K562 (cell line): ENCODE results near the gene TRIM10. TPM values are rescaled to one million over a fixed set of nuclear protein-coding genes. Genes with fewer than 3 reads are reported as not detected.

Experiments
- DEAF1 ChIP-seq: fragments of 450-650 bp; formaldehyde crosslinking; IDR thresholded peaks from 2 replicates; pipeline ENCODE4 v1.4.0; 2020; ENCODE audit warnings: mild to moderate bottlenecking, moderate library complexity
- MAZ ChIP-seq, 2 experiments: fragments of 450-650 bp in 1 of 2; sonication (generic) in 1 of 2; formaldehyde crosslinking; IDR thresholded peaks in 1 of 2; conservative IDR thresholded peaks in 1 of 2; 2 replicates each; pipeline versions ENCODE4 v1.4.0 to v1.5.0; 2020; ENCODE audit warnings: mild to moderate bottlenecking in 1 of 2, missing genetic modification reagents in 1 of 2
- NEUROD1 ChIP-seq: fragments of 150-350 bp; IDR thresholded peaks from 2 replicates; pipeline ENCODE4 v1.6.1; 2014; ENCODE audit warnings: borderline replicate concordance, low read length, low read depth; ENCODE audit not compliant: partially characterized antibody
- PRDM10 ChIP-seq: fragments of 450-650 bp; IDR thresholded peaks from 2 replicates; pipeline ENCODE4 v1.6.1; 2018; ENCODE audit not compliant: partially characterized antibody
- RAD21 ChIP-seq, 2 experiments: fragments of 250-450 bp in 1 of 2; fragments of 450-650 bp in 1 of 2; sonication (Bioruptor Pico) in 1 of 2; formaldehyde crosslinking in 1 of 2; IDR thresholded peaks in 1 of 2; conservative IDR thresholded peaks in 1 of 2; 2 replicates each; pipeline versions ENCODE4 v1.4.0 to v1.8.0; 2020 to 2022; ENCODE audit warnings: mild to moderate bottlenecking in 2 of 2, moderate library complexity in 1 of 2
- RB1 ChIP-seq: fragments of 450-650 bp; IDR thresholded peaks from 2 replicates; pipeline ENCODE4 v1.6.1; 2017; ENCODE audit warnings: low read depth, mild to moderate bottlenecking
- TSC22D4 ChIP-seq: fragments of 450-650 bp; IDR thresholded peaks from 2 replicates; pipeline ENCODE4 v1.6.1; 2016; ENCODE audit warnings: missing genetic modification characterization, missing biosample characterization, control low read depth
- polyA plus RNA-seq, 8 experiments: library from polyadenylated mRNA; depleted of rRNA in 4 of 8; stranded (reverse) in 5 of 8; unstranded in 3 of 8; fragments of >200 nt; fragmentation: Nextera tagmentation in 2 of 8; fragmentation: Illumina TruSeq in 1 of 8; extraction: Ambion mirVana in 2 of 8; extraction: Trizol in 1 of 8; gene quantifications; 2 replicates each; pipeline versions ENCODE4 v1.2.1 to v1.2.3, GENCODE V29; 2011 to 2014; ENCODE audit warnings: inconsistent platforms in 1 of 8, missing spikeins in 1 of 8
- total RNA-seq, 7 experiments: library from RNA; depleted of rRNA in 6 of 7; stranded (reverse); fragments of >200 nt in 6 of 7; fragmentation: Illumina TruSeq in 2 of 7; extraction: Trizol in 2 of 7; gene quantifications; 2 replicates each; pipeline versions ENCODE4 v1.2.1 to v1.2.3, GENCODE V29; 2011 to 2021; ENCODE audit warnings: low replicate concordance in 1 of 7
- TF ChIP-seq, protein P1 (sequence below), 2 experiments: fragments of 450-650 bp; formaldehyde crosslinking in 1 of 2; IDR thresholded peaks; 2 replicates each; pipeline versions ENCODE4 v1.4.0 to v1.6.1; 2014 to 2020; ENCODE audit warnings: mild to moderate bottlenecking in 2 of 2, borderline replicate concordance in 1 of 2, low read depth in 1 of 2
- TF ChIP-seq, protein P2 (sequence below): fragments of 450-650 bp; IDR thresholded peaks from 2 replicates; pipeline ENCODE4 v1.6.1; 2016; ENCODE audit warnings: low read depth, mild to moderate bottlenecking, moderate library complexity

Gene TRIM10
- total and polyA plus RNA-seq, 9 of the 15 experiments (the other 6 are each of a cell fraction or from before 2014, with no cell fraction given), result 0.15 to 0.90 (median 0.36) TPM

DNA sequence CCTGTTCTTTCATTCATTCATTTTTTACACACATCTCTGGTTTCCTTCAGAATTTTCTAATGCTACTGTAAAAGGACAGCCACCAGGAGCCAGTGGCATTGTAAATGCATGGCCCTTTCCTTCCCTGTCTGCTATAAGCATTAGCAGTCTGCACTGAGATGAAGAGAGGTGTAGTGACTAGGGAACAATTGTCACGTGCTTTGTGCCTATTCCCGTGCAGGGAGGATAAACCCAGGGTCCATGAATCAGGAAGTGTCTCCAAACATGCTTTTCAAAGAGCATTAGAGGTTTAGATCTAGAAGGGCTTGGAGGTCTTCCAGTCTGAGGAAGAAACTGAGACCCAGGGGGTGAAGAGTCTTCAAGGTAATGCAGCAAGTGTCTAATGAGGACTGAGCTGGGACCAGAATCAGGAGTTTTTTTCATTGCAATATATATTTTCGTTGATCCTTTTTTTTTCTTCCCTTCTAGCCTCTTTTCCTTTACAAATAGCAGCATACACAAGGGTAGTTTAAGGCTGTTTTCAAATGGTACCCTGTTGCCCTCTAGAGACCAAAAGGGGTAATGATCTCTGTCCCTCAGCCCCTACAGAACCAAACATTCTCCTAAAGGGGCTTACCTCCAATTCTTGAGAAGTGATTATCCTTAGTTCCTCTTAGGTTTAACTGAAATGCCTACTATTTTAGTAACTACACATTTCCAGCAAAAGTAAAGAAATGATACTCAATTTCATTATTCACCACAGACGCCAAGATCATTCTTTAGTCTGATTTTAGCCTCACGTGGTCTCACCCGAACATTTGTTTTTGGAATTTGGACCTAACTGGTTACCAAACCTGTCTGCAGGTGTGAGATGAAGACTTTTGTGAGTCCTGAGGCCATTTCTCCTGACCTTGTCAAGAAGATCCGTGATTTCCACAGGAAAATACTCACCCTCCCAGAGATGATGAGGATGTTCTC lies 8.9 kb upstream of the TRIM10 start (continued):
- TF ChIP-seq, protein P1, sequence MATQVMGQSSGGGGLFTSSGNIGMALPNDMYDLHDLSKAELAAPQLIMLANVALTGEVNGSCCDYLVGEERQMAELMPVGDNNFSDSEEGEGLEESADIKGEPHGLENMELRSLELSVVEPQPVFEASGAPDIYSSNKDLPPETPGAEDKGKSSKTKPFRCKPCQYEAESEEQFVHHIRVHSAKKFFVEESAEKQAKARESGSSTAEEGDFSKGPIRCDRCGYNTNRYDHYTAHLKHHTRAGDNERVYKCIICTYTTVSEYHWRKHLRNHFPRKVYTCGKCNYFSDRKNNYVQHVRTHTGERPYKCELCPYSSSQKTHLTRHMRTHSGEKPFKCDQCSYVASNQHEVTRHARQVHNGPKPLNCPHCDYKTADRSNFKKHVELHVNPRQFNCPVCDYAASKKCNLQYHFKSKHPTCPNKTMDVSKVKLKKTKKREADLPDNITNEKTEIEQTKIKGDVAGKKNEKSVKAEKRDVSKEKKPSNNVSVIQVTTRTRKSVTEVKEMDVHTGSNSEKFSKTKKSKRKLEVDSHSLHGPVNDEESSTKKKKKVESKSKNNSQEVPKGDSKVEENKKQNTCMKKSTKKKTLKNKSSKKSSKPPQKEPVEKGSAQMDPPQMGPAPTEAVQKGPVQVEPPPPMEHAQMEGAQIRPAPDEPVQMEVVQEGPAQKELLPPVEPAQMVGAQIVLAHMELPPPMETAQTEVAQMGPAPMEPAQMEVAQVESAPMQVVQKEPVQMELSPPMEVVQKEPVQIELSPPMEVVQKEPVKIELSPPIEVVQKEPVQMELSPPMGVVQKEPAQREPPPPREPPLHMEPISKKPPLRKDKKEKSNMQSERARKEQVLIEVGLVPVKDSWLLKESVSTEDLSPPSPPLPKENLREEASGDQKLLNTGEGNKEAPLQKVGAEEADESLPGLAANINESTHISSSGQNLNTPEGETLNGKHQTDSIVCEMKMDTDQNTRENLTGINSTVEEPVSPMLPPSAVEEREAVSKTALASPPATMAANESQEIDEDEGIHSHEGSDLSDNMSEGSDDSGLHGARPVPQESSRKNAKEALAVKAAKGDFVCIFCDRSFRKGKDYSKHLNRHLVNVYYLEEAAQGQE (IDR thresholded peaks at IDR 0.05; ENCODE audit: borderline replicate concordance), result peak; percentile 73
- TF ChIP-seq, protein P1 (CRISPR knock-in tag; IDR thresholded peaks at IDR 0.05; ENCODE audit: low read depth), result no peak
- peak; percentile 82 to 92 for TF ChIP-seq RAD21 (CRISPR knock-in tag; conservative IDR thresholded peaks at IDR 0.05 in 1 of 2, IDR thresholded peaks at IDR 0.05 in 1 of 2)
- peak; percentile 80 for TF ChIP-seq DEAF1 (CRISPR knock-in tag)
- peak; percentile 5 for TF ChIP-seq PRDM10
- TF ChIP-seq, protein P2, sequence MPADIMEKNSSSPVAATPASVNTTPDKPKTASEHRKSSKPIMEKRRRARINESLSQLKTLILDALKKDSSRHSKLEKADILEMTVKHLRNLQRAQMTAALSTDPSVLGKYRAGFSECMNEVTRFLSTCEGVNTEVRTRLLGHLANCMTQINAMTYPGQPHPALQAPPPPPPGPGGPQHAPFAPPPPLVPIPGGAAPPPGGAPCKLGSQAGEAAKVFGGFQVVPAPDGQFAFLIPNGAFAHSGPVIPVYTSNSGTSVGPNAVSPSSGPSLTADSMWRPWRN, result no peak
- TF ChIP-seq MAZ (CRISPR knock-in tag; conservative IDR thresholded peaks at IDR 0.05 in 1 of 2, IDR thresholded peaks at IDR 0.05 in 1 of 2), result no peak
- no peak for TF ChIP-seq NEUROD1
- no peak for TF ChIP-seq TSC22D4 (tag)
- 0 out of 2 replicates have a peak, but pooled peaks have one; percentile 40 for TF ChIP-seq RB1
